HEK293 (cell line): ENCODE results near the gene IGSF9.

Experiments used
- BCL11A ChIP-seq: fragments of 450-650 bp; formaldehyde crosslinking; IDR thresholded peaks from 2 replicates; pipeline ENCODE4 v1.5.1; 2016; ENCODE audit warnings: low read depth, missing biosample characterization, missing genetic modification characterization
- BCL11B ChIP-seq: fragments of 450-650 bp; formaldehyde crosslinking; IDR thresholded peaks from 2 replicates; pipeline ENCODE4 v1.5.1; 2016; ENCODE audit warnings: low read depth, missing biosample characterization, missing genetic modification characterization
- GFI1B ChIP-seq: fragments of 450-650 bp; formaldehyde crosslinking; IDR thresholded peaks from 2 replicates; pipeline ENCODE4 v1.5.1; 2016; ENCODE audit warnings: missing biosample characterization, missing genetic modification characterization
- KLF17 ChIP-seq: fragments of 450-650 bp; formaldehyde crosslinking; IDR thresholded peaks from 2 replicates; pipeline ENCODE4 v1.5.1; 2016; ENCODE audit warnings: missing biosample characterization, missing genetic modification characterization
- SP2 ChIP-seq: fragments of 450-650 bp; formaldehyde crosslinking; IDR thresholded peaks from 2 replicates; pipeline ENCODE4 v1.5.1; 2016; ENCODE audit warnings: missing biosample characterization, missing genetic modification characterization
- ZBTB17 ChIP-seq: fragments of 450-650 bp; formaldehyde crosslinking; IDR thresholded peaks from 2 replicates; pipeline ENCODE4 v1.5.1; 2016; ENCODE audit warnings: missing biosample characterization, missing genetic modification characterization
- ZBTB21 ChIP-seq: fragments of 450-650 bp; formaldehyde crosslinking; IDR thresholded peaks from 2 replicates; pipeline ENCODE4 v1.5.1; 2017; ENCODE audit warnings: missing biosample characterization, missing genetic modification characterization
- ZIC2 ChIP-seq: fragments of 450-650 bp; formaldehyde crosslinking; IDR thresholded peaks from 2 replicates; pipeline ENCODE4 v1.5.1; 2016; ENCODE audit warnings: missing biosample characterization, missing genetic modification characterization
- ZNF155 ChIP-seq: fragments of 450-650 bp; formaldehyde crosslinking; IDR thresholded peaks from 2 replicates; pipeline ENCODE4 v1.5.1; 2016; ENCODE audit warnings: missing biosample characterization, missing genetic modification characterization
- ZNF354C ChIP-seq: fragments of 450-650 bp; formaldehyde crosslinking; IDR thresholded peaks from 2 replicates; pipeline ENCODE4 v1.5.1; 2016; ENCODE audit warnings: missing biosample characterization, missing genetic modification characterization, low read depth, borderline replicate concordance
- ZNF366 ChIP-seq: fragments of 450-650 bp; formaldehyde crosslinking; conservative IDR thresholded peaks from 2 replicates; pipeline ENCODE4 v1.5.1; 2016; ENCODE audit warnings: missing biosample characterization, missing genetic modification characterization
- ZNF394 ChIP-seq: fragments of 450-650 bp; formaldehyde crosslinking; IDR thresholded peaks from 2 replicates; pipeline ENCODE4 v1.5.1; 2016; ENCODE audit warnings: missing biosample characterization, missing genetic modification characterization, mild to moderate bottlenecking, moderate library complexity, borderline replicate concordance
- ZNF433 ChIP-seq: fragments of 450-650 bp; formaldehyde crosslinking; IDR thresholded peaks from 2 replicates; pipeline ENCODE4 v1.5.1; 2016; ENCODE audit warnings: missing biosample characterization, missing genetic modification characterization, low read depth
- ZNF510 ChIP-seq: fragments of 450-650 bp; formaldehyde crosslinking; IDR thresholded peaks from 2 replicates; pipeline ENCODE4 v1.5.1; 2018; ENCODE audit warnings: mild to moderate bottlenecking, missing genetic modification characterization, missing biosample characterization; ENCODE audit not compliant: insufficient replicate concordance
- ZNF513 ChIP-seq: fragments of 450-650 bp; IDR thresholded peaks from 2 replicates; pipeline ENCODE4 v1.5.1; 2018; ENCODE audit warnings: missing biosample characterization, missing genetic modification characterization
- ZNF521 ChIP-seq: fragments of 450-650 bp; formaldehyde crosslinking; IDR thresholded peaks from 2 replicates; pipeline ENCODE4 v1.5.1; 2017; ENCODE audit warnings: missing biosample characterization, mild to moderate bottlenecking, missing genetic modification characterization
- ZNF544 ChIP-seq: fragments of 450-650 bp; formaldehyde crosslinking; IDR thresholded peaks from 2 replicates; pipeline ENCODE4 v1.5.0; 2017; ENCODE audit warnings: missing biosample characterization, missing genetic modification characterization
- ZNF549 ChIP-seq: fragments of 450-650 bp; IDR thresholded peaks from 2 replicates; pipeline ENCODE4 v1.5.1; 2018; ENCODE audit warnings: missing biosample characterization, missing genetic modification characterization, mild to moderate bottlenecking, inconsistent platforms, moderate library complexity
- ZNF558 ChIP-seq: fragments of 450-650 bp; formaldehyde crosslinking; IDR thresholded peaks from 2 replicates; pipeline ENCODE4 v1.5.1; 2016; ENCODE audit warnings: missing biosample characterization, missing genetic modification characterization
- ZNF768 ChIP-seq: fragments of 450-650 bp; formaldehyde crosslinking; IDR thresholded peaks from 2 replicates; pipeline ENCODE4 v1.5.1; 2018; ENCODE audit warnings: missing biosample characterization, mild to moderate bottlenecking, missing genetic modification characterization
- ZNF792 ChIP-seq: fragments of 450-650 bp; formaldehyde crosslinking; IDR thresholded peaks from 2 replicates; pipeline ENCODE4 v1.5.1; 2016; ENCODE audit warnings: missing biosample characterization, missing genetic modification characterization
- TF ChIP-seq, protein P1 (sequence below): fragments of 450-650 bp; formaldehyde crosslinking; conservative IDR thresholded peaks from 2 replicates; pipeline ENCODE4 v1.5.1; 2016; ENCODE audit warnings: low read depth, missing biosample characterization, missing genetic modification characterization
- TF ChIP-seq, protein P2 (sequence below): fragments of 450-650 bp; formaldehyde crosslinking; IDR thresholded peaks from 2 replicates; pipeline ENCODE4 v1.5.1; 2016; ENCODE audit warnings: missing biosample characterization, missing genetic modification characterization
- TF ChIP-seq, protein P3 (sequence below): fragments of 450-650 bp; formaldehyde crosslinking; conservative IDR thresholded peaks from 2 replicates; pipeline ENCODE4 v1.5.1; 2016; ENCODE audit warnings: low read depth, missing biosample characterization, missing genetic modification characterization

Gene IGSF9

GRCh38 chr1:159881622-159882526, 63.5 kb downstream of the IGSF9 start (continued):
- TF ChIP-seq ZNF792, result no peak
- TF ChIP-seq ZNF510 (tag by site-specific recombination), result no peak
- TF ChIP-seq BCL11B, result no peak
- TF ChIP-seq KLF17 (tag by site-specific recombination), result no peak
- TF ChIP-seq ZNF155 (tag by site-specific recombination), result peak; percentile 42; the same call in 1 of the 2 replicates
- TF ChIP-seq, protein P1, sequence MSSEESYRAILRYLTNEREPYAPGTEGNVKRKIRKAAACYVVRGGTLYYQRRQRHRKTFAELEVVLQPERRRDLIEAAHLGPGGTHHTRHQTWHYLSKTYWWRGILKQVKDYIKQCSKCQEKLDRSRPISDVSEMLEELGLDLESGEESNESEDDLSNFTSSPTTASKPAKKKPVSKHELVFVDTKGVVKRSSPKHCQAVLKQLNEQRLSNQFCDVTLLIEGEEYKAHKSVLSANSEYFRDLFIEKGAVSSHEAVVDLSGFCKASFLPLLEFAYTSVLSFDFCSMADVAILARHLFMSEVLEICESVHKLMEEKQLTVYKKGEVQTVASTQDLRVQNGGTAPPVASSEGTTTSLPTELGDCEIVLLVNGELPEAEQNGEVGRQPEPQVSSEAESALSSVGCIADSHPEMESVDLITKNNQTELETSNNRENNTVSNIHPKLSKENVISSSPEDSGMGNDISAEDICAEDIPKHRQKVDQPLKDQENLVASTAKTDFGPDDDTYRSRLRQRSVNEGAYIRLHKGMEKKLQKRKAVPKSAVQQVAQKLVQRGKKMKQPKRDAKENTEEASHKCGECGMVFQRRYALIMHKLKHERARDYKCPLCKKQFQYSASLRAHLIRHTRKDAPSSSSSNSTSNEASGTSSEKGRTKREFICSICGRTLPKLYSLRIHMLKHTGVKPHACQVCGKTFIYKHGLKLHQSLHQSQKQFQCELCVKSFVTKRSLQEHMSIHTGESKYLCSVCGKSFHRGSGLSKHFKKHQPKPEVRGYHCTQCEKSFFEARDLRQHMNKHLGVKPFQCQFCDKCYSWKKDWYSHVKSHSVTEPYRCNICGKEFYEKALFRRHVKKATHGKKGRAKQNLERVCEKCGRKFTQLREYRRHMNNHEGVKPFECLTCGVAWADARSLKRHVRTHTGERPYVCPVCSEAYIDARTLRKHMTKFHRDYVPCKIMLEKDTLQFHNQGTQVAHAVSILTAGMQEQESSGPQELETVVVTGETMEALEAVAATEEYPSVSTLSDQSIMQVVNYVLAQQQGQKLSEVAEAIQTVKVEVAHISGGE (tag by site-specific recombination), result no peak
- peak; percentile 83 for TF ChIP-seq ZBTB17 (tag by site-specific recombination)
- no peak for TF ChIP-seq BCL11A (tag by site-specific recombination)
- TF ChIP-seq ZNF768 (tag by site-specific recombination), result no peak
- no peak for TF ChIP-seq GFI1B (tag by site-specific recombination)
- TF ChIP-seq ZBTB21, result no peak
- TF ChIP-seq ZNF513 (tag by site-specific recombination), result no peak
- TF ChIP-seq ZNF544, result peak; percentile 80
- no peak for TF ChIP-seq ZNF558 (tag by site-specific recombination)
- TF ChIP-seq ZNF433, result no peak
- TF ChIP-seq ZNF521 (tag by site-specific recombination), result no peak
- TF ChIP-seq ZNF394 (tag by site-specific recombination), result peak; percentile 65; the same call in 1 of the 2 replicates
- TF ChIP-seq ZNF354C (tag by site-specific recombination), result no peak
- peak; percentile 53 for TF ChIP-seq ZNF366 (tag by site-specific recombination)
- TF ChIP-seq ZIC2 (tag by site-specific recombination), result peak; percentile 37; the same call in 1 of the 2 replicates
- TF ChIP-seq, protein P2, sequence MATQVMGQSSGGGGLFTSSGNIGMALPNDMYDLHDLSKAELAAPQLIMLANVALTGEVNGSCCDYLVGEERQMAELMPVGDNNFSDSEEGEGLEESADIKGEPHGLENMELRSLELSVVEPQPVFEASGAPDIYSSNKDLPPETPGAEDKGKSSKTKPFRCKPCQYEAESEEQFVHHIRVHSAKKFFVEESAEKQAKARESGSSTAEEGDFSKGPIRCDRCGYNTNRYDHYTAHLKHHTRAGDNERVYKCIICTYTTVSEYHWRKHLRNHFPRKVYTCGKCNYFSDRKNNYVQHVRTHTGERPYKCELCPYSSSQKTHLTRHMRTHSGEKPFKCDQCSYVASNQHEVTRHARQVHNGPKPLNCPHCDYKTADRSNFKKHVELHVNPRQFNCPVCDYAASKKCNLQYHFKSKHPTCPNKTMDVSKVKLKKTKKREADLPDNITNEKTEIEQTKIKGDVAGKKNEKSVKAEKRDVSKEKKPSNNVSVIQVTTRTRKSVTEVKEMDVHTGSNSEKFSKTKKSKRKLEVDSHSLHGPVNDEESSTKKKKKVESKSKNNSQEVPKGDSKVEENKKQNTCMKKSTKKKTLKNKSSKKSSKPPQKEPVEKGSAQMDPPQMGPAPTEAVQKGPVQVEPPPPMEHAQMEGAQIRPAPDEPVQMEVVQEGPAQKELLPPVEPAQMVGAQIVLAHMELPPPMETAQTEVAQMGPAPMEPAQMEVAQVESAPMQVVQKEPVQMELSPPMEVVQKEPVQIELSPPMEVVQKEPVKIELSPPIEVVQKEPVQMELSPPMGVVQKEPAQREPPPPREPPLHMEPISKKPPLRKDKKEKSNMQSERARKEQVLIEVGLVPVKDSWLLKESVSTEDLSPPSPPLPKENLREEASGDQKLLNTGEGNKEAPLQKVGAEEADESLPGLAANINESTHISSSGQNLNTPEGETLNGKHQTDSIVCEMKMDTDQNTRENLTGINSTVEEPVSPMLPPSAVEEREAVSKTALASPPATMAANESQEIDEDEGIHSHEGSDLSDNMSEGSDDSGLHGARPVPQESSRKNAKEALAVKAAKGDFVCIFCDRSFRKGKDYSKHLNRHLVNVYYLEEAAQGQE (tag by site-specific recombination), result no peak
- TF ChIP-seq, protein P3, sequence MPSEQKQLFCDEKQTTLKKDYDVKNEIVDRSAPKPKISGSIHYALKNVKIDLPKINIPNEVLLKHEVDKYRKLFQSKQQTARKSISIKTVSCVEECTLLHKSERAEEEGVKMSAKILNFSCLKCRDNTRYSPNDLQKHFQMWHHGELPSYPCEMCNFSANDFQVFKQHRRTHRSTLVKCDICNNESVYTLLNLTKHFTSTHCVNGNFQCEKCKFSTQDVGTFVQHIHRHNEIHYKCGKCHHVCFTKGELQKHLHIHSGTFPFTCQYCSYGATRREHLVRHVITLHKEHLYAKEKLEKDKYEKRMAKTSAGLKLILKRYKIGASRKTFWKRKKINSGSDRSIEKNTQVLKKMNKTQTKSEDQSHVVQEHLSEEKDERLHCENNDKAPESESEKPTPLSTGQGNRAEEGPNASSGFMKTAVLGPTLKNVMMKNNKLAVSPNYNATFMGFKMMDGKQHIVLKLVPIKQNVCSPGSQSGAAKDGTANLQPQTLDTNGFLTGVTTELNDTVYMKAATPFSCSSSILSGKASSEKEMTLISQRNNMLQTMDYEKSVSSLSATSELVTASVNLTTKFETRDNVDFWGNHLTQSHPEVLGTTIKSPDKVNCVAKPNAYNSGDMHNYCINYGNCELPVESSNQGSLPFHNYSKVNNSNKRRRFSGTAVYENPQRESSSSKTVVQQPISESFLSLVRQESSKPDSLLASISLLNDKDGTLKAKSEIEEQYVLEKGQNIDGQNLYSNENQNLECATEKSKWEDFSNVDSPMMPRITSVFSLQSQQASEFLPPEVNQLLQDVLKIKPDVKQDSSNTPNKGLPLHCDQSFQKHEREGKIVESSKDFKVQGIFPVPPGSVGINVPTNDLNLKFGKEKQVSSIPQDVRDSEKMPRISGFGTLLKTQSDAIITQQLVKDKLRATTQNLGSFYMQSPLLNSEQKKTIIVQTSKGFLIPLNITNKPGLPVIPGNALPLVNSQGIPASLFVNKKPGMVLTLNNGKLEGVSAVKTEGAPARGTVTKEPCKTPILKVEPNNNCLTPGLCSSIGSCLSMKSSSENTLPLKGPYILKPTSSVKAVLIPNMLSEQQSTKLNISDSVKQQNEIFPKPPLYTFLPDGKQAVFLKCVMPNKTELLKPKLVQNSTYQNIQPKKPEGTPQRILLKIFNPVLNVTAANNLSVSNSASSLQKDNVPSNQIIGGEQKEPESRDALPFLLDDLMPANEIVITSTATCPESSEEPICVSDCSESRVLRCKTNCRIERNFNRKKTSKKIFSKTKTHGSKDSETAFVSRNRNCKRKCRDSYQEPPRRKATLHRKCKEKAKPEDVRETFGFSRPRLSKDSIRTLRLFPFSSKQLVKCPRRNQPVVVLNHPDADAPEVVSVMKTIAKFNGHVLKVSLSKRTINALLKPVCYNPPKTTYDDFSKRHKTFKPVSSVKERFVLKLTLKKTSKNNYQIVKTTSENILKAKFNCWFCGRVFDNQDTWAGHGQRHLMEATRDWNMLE (tag by site-specific recombination), result 0 out of 2 replicates have a peak, but pooled peaks have one; percentile 24
- no peak for TF ChIP-seq ZNF549 (tag by site-specific recombination)
- no peak for TF ChIP-seq SP2 (tag by site-specific recombination)
